Upper lobe of right lung (tissue), 1 donor: ENCODE measurements around the gene PKP3. TPM values are rescaled to one million over a fixed set of nuclear protein-coding genes. Genes with fewer than 3 reads are reported as not detected.

Experiments
- ATAC-seq: fragments of 200-7000 bp; cut with Tn5 transposase; one replicate; pipeline ENCODE4 v1.9.1; 2020; ENCODE audit warnings: mild to moderate bottlenecking, moderate library complexity
- DNase-seq: peaks from one replicate; pipeline ENCODE4 v3.0.0-alpha.2; 2020
- H3K27ac ChIP-seq: fragments of 200-600 bp; one replicate; pipeline ENCODE4 v1.8.0; 2022
- H3K27me3 ChIP-seq: fragments of 200-600 bp; one replicate; pipeline ENCODE4 v1.8.0; 2022; ENCODE audit warnings: mild to moderate bottlenecking
- H3K36me3 ChIP-seq: fragments of 200-600 bp; one replicate; pipeline ENCODE4 v1.8.0; 2022
- H3K4me1 ChIP-seq: fragments of 200-600 bp; one replicate; pipeline ENCODE4 v1.8.0; 2022
- H3K4me3 ChIP-seq: fragments of 200-600 bp; one replicate; pipeline ENCODE4 v1.8.0; 2022; ENCODE audit warnings: mild to moderate bottlenecking
- H3K9me3 ChIP-seq: fragments of 200-600 bp; one replicate; pipeline ENCODE4 v1.8.0; 2022
- intact Hi-C: fragments of 100-400 bp; cut with DNase I; formaldehyde crosslinking; loops from one replicate; pipeline ENCODE4 v1.11.0; 2022
- total RNA-seq: library from RNA; stranded (reverse); fragmentation: NEBNext Ultra II Directional; extraction: Animal tissue kit (Norgen Biotek cat#: 25700); gene quantifications from one replicate; pipeline ENCODE4 v1.2.1, GENCODE V29; 2021
- TF ChIP-seq, protein P1 (sequence below): fragments of 200-600 bp; IDR thresholded peaks from one replicate; pipeline ENCODE4 v1.8.0; 2022; ENCODE audit warnings: antibody characterized with exemption
- donor health status: DM: no; HTN: yes; CAD: no; lungs with severe emphysema.

PKP3 gene
- total RNA-seq, 1 donor from 2014 or later = 40.4 TPM

DNA sequence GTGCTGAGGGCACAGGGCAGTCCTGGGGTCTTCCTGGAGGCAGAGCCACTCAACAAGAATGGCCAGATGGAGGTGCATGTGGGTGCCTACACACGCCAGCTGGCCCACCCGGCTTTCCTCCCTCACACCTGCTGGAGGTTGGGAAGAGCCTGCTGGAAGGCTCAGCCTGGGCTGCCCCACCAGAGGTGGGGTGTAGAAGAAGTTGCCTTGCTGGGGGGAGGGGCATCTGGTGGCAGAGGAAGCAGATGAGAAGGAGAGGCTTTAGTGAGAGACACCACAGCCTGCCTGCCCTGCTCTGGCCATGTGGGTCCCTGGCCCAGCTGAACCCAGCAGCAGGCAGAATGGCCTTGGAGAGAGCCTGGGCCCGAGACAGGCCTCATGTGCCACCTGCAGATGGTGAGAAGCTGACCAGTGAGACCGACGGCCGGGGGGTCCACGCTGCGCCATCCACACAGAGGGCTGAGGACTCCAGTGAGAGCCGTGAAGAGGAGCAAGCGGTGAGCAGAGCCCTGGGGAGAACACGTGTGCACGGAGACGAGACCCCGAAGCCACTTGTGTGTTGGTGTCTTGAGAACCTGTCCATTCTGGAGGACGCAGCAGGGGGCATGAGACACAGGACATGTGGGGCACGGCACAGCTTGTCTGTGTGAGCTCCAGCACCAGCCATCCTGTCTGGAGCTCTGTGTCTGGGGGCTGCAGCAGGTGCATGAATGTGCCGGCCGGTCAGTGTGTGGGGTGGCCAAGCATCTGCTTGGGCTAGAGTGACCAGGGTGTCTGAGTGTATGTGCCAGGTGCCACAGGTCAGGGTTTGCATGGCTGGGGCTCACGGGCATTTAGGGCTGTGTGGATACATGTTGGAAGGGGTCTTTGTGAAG is 22.1 kb upstream of the PKP3 start:
- no peaks in the 10 kb centered on the region for H3K36me3 ChIP-seq
- peaks cover 28% of the 10 kb centered on the region for H3K27me3 ChIP-seq
- no peak for ATAC-seq
- peaks cover 9% of the 10 kb centered on the region for H3K4me1 ChIP-seq
- H3K9me3 ChIP-seq = no peaks in the 10 kb centered on the region
- intact Hi-C loops = no loop called here
- TF ChIP-seq, protein P1, sequence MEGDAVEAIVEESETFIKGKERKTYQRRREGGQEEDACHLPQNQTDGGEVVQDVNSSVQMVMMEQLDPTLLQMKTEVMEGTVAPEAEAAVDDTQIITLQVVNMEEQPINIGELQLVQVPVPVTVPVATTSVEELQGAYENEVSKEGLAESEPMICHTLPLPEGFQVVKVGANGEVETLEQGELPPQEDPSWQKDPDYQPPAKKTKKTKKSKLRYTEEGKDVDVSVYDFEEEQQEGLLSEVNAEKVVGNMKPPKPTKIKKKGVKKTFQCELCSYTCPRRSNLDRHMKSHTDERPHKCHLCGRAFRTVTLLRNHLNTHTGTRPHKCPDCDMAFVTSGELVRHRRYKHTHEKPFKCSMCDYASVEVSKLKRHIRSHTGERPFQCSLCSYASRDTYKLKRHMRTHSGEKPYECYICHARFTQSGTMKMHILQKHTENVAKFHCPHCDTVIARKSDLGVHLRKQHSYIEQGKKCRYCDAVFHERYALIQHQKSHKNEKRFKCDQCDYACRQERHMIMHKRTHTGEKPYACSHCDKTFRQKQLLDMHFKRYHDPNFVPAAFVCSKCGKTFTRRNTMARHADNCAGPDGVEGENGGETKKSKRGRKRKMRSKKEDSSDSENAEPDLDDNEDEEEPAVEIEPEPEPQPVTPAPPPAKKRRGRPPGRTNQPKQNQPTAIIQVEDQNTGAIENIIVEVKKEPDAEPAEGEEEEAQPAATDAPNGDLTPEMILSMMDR = no peak
- DNase-seq = no peak
- no peak overlapping the region for H3K27ac ChIP-seq
- H3K4me3 ChIP-seq = no peak overlapping the region

DNA sequence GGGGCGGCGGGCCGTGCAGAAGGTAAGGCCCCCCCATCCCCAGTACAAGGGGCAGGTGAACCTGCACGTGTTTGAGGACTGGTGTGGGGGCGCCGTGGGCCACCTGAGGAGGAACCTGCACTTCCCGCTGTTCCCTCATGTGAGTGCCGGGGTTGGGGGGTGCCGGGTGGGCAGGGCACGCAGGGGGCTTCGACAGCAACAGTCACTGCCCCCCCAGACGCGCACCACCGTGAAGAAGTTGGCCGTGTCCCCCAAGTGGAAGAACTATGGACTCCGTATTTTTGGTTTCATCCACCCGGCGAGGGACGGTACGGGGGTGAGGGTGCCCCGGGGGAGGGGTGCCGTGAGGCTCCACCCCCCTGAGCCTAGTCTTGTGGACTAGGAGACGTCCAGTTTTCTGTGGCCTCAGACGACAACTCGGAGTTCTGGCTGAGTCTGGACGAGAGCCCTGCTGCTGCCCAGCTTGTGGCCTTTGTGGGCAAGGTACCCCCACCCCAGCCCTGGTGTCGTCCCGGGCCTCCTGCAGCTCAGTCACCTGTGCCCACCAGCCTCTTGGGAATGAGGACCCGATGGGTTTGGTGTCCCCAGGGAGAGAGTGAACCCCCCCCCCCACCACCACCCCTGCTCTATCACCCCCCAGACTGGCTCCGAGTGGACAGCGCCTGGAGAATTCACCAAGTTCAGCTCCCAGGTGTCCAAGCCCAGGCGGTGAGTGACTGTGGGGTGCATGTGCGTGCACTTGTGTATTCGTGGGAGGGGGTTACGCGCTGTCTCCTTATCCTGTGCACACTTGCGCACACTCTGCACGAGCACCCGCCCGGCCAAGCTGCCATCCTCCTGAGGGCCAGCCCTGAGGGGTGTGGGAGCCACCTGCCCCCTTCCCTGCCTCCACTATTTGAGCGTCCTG is 20.9 kb upstream of the PKP3 start:
- TF ChIP-seq, protein P1 = no peak
- Histone ChIP-seq H3K4me3 (no peak overlapping the region), H3K9me3 (no peaks in the 10 kb centered on the region), H3K27ac (no peak overlapping the region), H3K4me1 (peaks cover 8% of the 10 kb centered on the region), H3K27me3 (peaks cover 17% of the 10 kb centered on the region), H3K36me3 (no peaks in the 10 kb centered on the region)
- DNase-seq (no peak), ATAC-seq (no peak)
- intact Hi-C loops = no loop called here

DNA sequence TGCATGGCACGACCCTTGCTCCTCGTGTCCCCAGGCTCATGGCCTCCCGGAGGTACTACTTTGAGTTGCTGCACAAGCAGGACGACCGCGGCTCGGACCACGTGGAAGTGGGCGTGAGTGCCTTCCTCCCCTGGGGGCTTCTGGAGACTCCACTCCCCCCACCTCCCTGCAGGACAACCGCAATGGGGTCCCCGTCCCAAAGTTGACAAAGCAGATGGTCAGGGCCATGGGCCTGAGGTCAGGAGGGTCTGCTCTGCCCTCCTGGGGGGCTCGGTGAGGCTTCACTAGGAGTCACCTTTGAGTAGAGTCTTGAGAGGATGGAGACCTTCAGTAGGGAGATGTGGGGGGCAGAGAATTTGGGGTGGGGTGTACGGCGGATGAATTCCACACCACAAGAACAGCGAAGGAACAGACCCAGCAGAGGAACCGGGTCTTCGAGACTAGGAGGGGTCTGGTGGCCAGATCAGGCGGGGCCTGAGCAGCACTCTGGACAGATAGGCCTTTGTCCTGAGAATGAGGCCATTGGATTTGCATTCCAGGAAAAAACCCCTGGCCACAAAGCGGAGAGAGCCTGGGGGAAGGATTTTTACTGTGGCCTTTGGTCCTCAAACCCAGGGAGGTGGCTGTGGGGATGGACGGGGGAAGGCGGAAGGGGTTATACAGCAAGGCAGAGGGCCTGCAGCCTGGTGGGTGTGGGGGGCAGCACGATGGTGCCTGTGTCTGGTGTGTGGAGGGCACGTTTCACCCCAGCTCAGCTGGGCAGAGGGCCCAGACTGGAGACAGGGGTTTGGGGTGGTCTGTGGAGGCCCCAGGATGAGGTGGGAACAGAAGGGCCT is 20.1 kb upstream of the PKP3 start:
- Histone ChIP-seq H3K27me3 (peaks cover 8% of the 10 kb centered on the region), H3K36me3 (no peaks in the 10 kb centered on the region), H3K4me1 (no peaks in the 10 kb centered on the region), H3K27ac (no peak overlapping the region), H3K4me3 (no peak overlapping the region), H3K9me3 (no peaks in the 10 kb centered on the region)
- DNase-seq (no peak), ATAC-seq (no peak)
- TF ChIP-seq, protein P1 = no peak
- intact Hi-C loops = no loop called here

DNA sequence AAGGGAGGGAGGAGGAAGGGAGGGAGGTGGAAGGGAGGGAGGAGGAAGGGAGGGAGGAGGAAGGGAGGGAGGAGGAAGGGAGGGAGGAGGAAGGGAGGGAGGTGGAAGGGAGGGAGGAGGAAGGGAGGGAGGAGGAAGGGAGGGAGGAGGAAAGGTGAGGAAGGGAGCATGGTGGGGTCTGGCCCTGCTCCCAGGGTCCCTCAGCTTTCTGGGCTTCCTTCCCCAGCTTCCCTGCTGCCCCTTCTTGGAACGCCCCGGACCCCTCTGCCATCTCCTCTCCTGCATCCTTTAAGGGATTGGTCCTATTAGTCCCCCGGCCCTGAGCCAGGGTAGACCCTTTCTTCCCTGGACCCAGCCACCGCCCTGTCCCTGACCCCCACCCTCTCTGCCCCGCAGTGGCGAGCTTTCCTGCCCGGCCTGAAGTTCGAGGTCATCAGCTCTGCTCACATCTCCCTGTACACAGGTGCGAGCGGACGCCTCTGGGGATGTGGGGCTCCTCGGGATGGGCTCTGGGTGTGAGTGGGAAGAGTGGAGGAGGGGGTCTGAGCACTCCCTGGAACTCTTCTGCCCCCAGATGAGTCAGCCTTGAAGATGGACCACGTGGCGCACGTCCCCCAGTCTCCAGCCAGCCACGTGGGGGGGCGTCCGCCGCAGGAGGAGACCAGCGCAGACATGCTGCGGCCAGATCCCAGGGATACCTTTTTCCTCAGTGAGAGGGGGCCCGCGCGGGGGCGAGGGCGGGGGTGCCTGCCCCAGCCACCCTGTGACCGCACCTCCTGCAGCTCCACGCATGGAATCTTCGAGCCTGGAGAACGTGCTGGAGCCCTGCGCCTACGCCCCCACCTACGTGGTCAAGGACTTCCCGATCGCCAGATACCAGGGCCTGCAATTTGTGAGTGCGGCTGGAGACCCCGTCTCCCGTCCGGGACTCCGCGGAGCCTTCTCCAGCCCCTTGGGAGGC is 18.7 kb upstream of the PKP3 start:
- peaks cover 4% of the 10 kb centered on the region for H3K27me3 ChIP-seq
- no peak for DNase-seq
- TF ChIP-seq, protein P1 = no peak
- no peaks in the 10 kb centered on the region for H3K9me3 ChIP-seq
- no peaks in the 10 kb centered on the region for H3K36me3 ChIP-seq
- no peak overlapping the region for H3K27ac ChIP-seq
- H3K4me3 ChIP-seq = no peak overlapping the region
- intact Hi-C loops = no loop called here
- ATAC-seq = no peak
- H3K4me1 ChIP-seq = no peaks in the 10 kb centered on the region
